H9 (cell line): ENCODE results near the gene EAF2. TPM values are rescaled to one million over a fixed set of nuclear protein-coding genes. Genes with fewer than 3 reads are reported as not detected.

ENCODE experiments used
- DNase-seq: peaks from one replicate; pipeline ENCODE4 v3.0.0-alpha.2; 2017
- H2AFZ ChIP-seq: one replicate; pipeline ENCODE4 v1.6.1; 2013; ENCODE audit warnings: mild to moderate bottlenecking, low read length, control low read depth, moderate library complexity
- H2AK5ac ChIP-seq: 2 replicates; pipeline ENCODE4 v1.6.1; 2013; ENCODE audit warnings: low read length, control low read depth, mixed read lengths; ENCODE audit not compliant: insufficient read length
- H2BK120ac ChIP-seq: one replicate; pipeline ENCODE4 v1.6.1; 2013; ENCODE audit warnings: low read depth, mild to moderate bottlenecking, low read length, control low read depth, inconsistent platforms; ENCODE audit not compliant: poor library complexity, severe bottlenecking
- H2BK12ac ChIP-seq: 2 replicates; pipeline ENCODE4 v1.6.1; 2013; ENCODE audit warnings: low read length, control low read depth, mixed read lengths, low read depth; ENCODE audit not compliant: insufficient read length
- H2BK15ac ChIP-seq: 2 replicates; pipeline ENCODE4 v1.6.1; 2013; ENCODE audit warnings: low read depth, low read length, control low read depth
- H2BK20ac ChIP-seq: one replicate; pipeline ENCODE4 v1.6.1; 2013; ENCODE audit warnings: low read depth, mild to moderate bottlenecking, low read length, control low read depth, inconsistent platforms; ENCODE audit not compliant: poor library complexity, severe bottlenecking
- H2BK5ac ChIP-seq: 2 replicates; pipeline ENCODE4 v1.6.1; 2013; ENCODE audit warnings: low read length, control low read depth, mixed read lengths; ENCODE audit not compliant: insufficient read length
- H3K14ac ChIP-seq: 2 replicates; pipeline ENCODE4 v1.6.1; 2013; ENCODE audit warnings: low read length, control low read depth; ENCODE audit not compliant: insufficient read depth
- H3K18ac ChIP-seq: 2 replicates; pipeline ENCODE4 v1.6.1; 2013; ENCODE audit warnings: low read depth, mild to moderate bottlenecking, mixed read lengths, low read length, control low read depth; ENCODE audit not compliant: insufficient read length
- H3K23ac ChIP-seq: 2 replicates; pipeline ENCODE4 v1.6.1; 2013; ENCODE audit warnings: low read length, control low read depth, mixed read lengths, low read depth; ENCODE audit not compliant: insufficient read length
- H3K23me2 ChIP-seq: 2 replicates; pipeline ENCODE4 v1.6.1; 2013; ENCODE audit warnings: low read depth, mild to moderate bottlenecking, mixed read lengths, low read length, control low read depth; ENCODE audit not compliant: insufficient read length, poor library complexity, severe bottlenecking
- H3K27ac ChIP-seq: 2 replicates; pipeline ENCODE4 v1.5.1; 2013; ENCODE audit warnings: low read length, control low read depth, mixed read lengths, low read depth; ENCODE audit not compliant: insufficient read length
- H3K27me3 ChIP-seq: 2 replicates; pipeline ENCODE4 v1.6.1; 2013; ENCODE audit warnings: low read length, control low read depth, inconsistent platforms; ENCODE audit not compliant: insufficient read depth
- H3K4ac ChIP-seq: 2 replicates; pipeline ENCODE4 v1.6.1; 2013; ENCODE audit warnings: low read depth, mild to moderate bottlenecking, control low read depth, inconsistent platforms, low read length, moderate library complexity
- H3K4me1 ChIP-seq: 2 replicates; pipeline ENCODE4 v1.6.1; 2013; ENCODE audit warnings: low read length, control low read depth, inconsistent platforms; ENCODE audit not compliant: insufficient read depth
- H3K4me2 ChIP-seq: 2 replicates; pipeline ENCODE4 v1.6.1; 2013; ENCODE audit warnings: low read length, control low read depth, mixed read lengths; ENCODE audit not compliant: insufficient read length, insufficient read depth
- H3K56ac ChIP-seq: 2 replicates; pipeline ENCODE4 v1.6.1; 2013; ENCODE audit warnings: low read depth, mild to moderate bottlenecking, mixed read lengths, low read length, control low read depth; ENCODE audit not compliant: insufficient read length
- H3K79me1 ChIP-seq: 2 replicates; pipeline ENCODE4 v1.6.1; 2013; ENCODE audit warnings: low read depth, mild to moderate bottlenecking, moderate library complexity, low read length, control low read depth, inconsistent platforms; ENCODE audit not compliant: insufficient read depth, poor library complexity, severe bottlenecking
- H3K79me2 ChIP-seq: 2 replicates; pipeline ENCODE4 v1.6.1; 2013; ENCODE audit warnings: low read length, control low read depth, inconsistent platforms; ENCODE audit not compliant: insufficient read depth
- H3K9ac ChIP-seq: 2 replicates; pipeline ENCODE4 v1.6.1; 2013; ENCODE audit warnings: low read length, control low read depth, mixed read lengths; ENCODE audit not compliant: insufficient read length; ENCODE audit errors: extremely low read depth
- H3K9me3 ChIP-seq: one replicate; pipeline ENCODE4 v1.6.1; 2013; ENCODE audit warnings: low read depth, low read length, inconsistent platforms; ENCODE audit not compliant: control insufficient read depth
- H3T11ph ChIP-seq: one replicate; pipeline ENCODE4 v1.6.1; 2013; ENCODE audit warnings: mild to moderate bottlenecking, low read length, control low read depth, inconsistent platforms
- H4K20me1 ChIP-seq: one replicate; pipeline ENCODE4 v1.6.1; 2013; ENCODE audit not compliant: control insufficient read depth, insufficient read length, insufficient read depth
- H4K5ac ChIP-seq: 2 replicates; pipeline ENCODE4 v1.6.1; 2013; ENCODE audit warnings: low read depth, mild to moderate bottlenecking, mixed read lengths, low read length, control low read depth; ENCODE audit not compliant: insufficient read length
- H4K8ac ChIP-seq: replicated peaks from 2 replicates; pipeline ENCODE4 v1.6.1; 2013; ENCODE audit warnings: low read length, control low read depth, mixed read lengths, low read depth; ENCODE audit not compliant: insufficient read length
- H4K91ac ChIP-seq: 2 replicates; pipeline ENCODE4 v1.6.1; 2013; ENCODE audit warnings: low read depth, mild to moderate bottlenecking, moderate library complexity, mixed read lengths, low read length, control low read depth; ENCODE audit not compliant: insufficient read length
- H3K27ac Mint-ChIP-seq, 3 experiments: 2 replicates in 2 of 3; 3 replicates in 1 of 3; pipeline ENCODE4 v1.8.0; 2020 to 2021; ENCODE audit warnings: mixed read lengths in 3 of 3, mild to moderate bottlenecking in 1 of 3, moderate library complexity in 1 of 3
- H3K27me3 Mint-ChIP-seq: 2 replicates; pipeline ENCODE4 v1.8.0; 2021; ENCODE audit warnings: low read depth, mild to moderate bottlenecking, moderate library complexity, mixed read lengths
- H3K36me3 Mint-ChIP-seq, 3 experiments: 2 replicates in 2 of 3; 3 replicates in 1 of 3; pipeline ENCODE4 v1.8.0; 2020 to 2021; ENCODE audit warnings: low read depth in 3 of 3, mixed read lengths in 3 of 3; ENCODE audit not compliant: insufficient read depth in 1 of 3
- H3K4me1 Mint-ChIP-seq, 2 experiments: 2 replicates each; pipeline ENCODE4 v1.8.0; 2020; ENCODE audit warnings: mixed read lengths in 2 of 2
- H3K4me3 Mint-ChIP-seq, 2 experiments: 2 replicates in 1 of 2; 3 replicates in 1 of 2; pipeline ENCODE4 v1.8.0; 2020 to 2021; ENCODE audit warnings: mild to moderate bottlenecking in 2 of 2, mixed read lengths in 2 of 2, moderate library complexity in 1 of 2
- H3K9me3 Mint-ChIP-seq, 2 experiments: 2 replicates in 1 of 2; 3 replicates in 1 of 2; pipeline ENCODE4 v1.8.0; 2020; ENCODE audit warnings: mild to moderate bottlenecking in 2 of 2, mixed read lengths in 2 of 2, moderate library complexity in 1 of 2
- CTCF ChIP-seq: fragments of 200-600 bp; sonication (generic); conservative IDR thresholded peaks from 3 replicates; pipeline ENCODE4 v1.8.0; 2021; ENCODE audit warnings: antibody characterized with exemption, mild to moderate bottlenecking
- WGBS: extraction: QIAGEN DNeasy Blood & Tissue Kit; methylation state at CpG from one replicate; pipeline ENCODE4 v1.1.7; 2013; ENCODE audit warnings: missing lambda C conversion rate, low lambda C conversion rate, mixed read lengths; ENCODE audit not compliant: insufficient read length; ENCODE audit errors: extremely low coverage; 5-methylcytosine and 5-hydroxymethylcytosine counted together
- total RNA-seq: library from RNA; stranded (reverse); gene quantifications from 2 replicates; pipeline ENCODE4 v1.2.1, GENCODE V29; 2021

The EAF2 gene
- total RNA-seq, 1 experiment from 2014 or later, result 4.3 TPM

GRCh38 chr3:121836064-121836463 lies 1.1 kb downstream of the EAF2 start:
- TF ChIP-seq CTCF, result no peak
- H4K8ac ChIP-seq, result no peak overlapping the region
- H3K4me3 Mint-ChIP-seq, result peak overlapping the region; percentile 95
- no peak overlapping the region for H3K56ac ChIP-seq
- H2BK120ac ChIP-seq, result no peak overlapping the region
- H2BK5ac ChIP-seq, result no peak overlapping the region
- no peak overlapping the region for H3K27ac ChIP-seq
- H3K36me3 Mint-ChIP-seq, result peaks cover 2 to 21% (median 17%) of the 10 kb centered on the region in 3 experiments; a peak in 6 of 7 replicates
- H3K9ac ChIP-seq, result no peak overlapping the region
- H3K79me2 ChIP-seq, result peaks cover 3% of the 10 kb centered on the region; the same call in 1 of the 2 replicates
- no peak overlapping the region for H4K5ac ChIP-seq
- H3K4ac ChIP-seq, result no peak overlapping the region
- H2BK12ac ChIP-seq, result no peak overlapping the region
- H3K18ac ChIP-seq, result no peak overlapping the region
- H4K91ac ChIP-seq, result no peak overlapping the region
- no peaks in the 10 kb centered on the region for H3K9me3 ChIP-seq
- no peaks in the 10 kb centered on the region for H4K20me1 ChIP-seq
- no peaks in the 10 kb centered on the region; a peak in 1 of 5 replicates for H3K9me3 Mint-ChIP-seq
- H2BK15ac ChIP-seq, result no peak overlapping the region
- no peak overlapping the region for H3K4me2 ChIP-seq
- no peak overlapping the region for H2AFZ ChIP-seq
- no peak overlapping the region for H3K14ac ChIP-seq
- H3K23ac ChIP-seq, result no peak overlapping the region
- H2AK5ac ChIP-seq, result no peak overlapping the region
- WGBS, result no CpG with 5 or more reads among the region's 4 CpGs
- H3K27ac Mint-ChIP-seq, result no peak overlapping the region
- peaks cover 22 to 23% of the 10 kb centered on the region in 2 experiments for H3K4me1 Mint-ChIP-seq
- H3K23me2 ChIP-seq, result peaks cover 6% of the 10 kb centered on the region
- no peak overlapping the region for H3T11ph ChIP-seq
- H3K27me3 ChIP-seq, result no peaks in the 10 kb centered on the region
- peaks cover 5% of the 10 kb centered on the region for H3K79me1 ChIP-seq
- no peak for DNase-seq
- H2BK20ac ChIP-seq, result no peak overlapping the region
- peaks cover 2% of the 10 kb centered on the region; the same call in 1 of the 2 replicates for H3K4me1 ChIP-seq
- H3K27me3 Mint-ChIP-seq, result peaks cover 14% of the 10 kb centered on the region
